ENCODE measurements around the gene PAPSS2. TPM values are rescaled to one million over a fixed set of nuclear protein-coding genes. Genes with fewer than 3 reads are reported as not detected.

PAPSS2 gene
- total and polyA plus RNA-seq, 9 donors: 18.0 to 102 (median 42.5) TPM

DNA sequence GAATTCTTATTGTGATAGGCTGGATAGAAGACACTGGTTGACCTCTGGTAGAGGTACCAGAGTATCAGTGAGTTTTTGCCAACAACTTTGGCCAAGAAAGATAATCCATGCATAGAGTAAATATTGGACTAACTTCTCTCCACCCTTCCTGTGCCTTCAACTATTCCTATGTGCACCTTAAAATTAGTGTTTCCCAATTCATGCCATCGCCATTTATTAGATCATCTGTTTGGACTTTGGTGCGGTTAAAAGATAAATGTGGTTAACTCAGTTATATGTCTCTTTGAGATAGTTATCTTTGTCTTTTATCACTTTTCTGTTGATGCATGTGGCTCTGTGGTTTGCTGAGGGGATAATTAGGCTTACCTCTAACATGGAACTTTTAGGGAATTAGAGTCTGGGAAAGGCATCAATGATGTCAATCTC, 4.6 kb downstream of the PAPSS2 start:
- TF ChIP-seq POLR2A (IDR thresholded peaks at IDR 0.05) (no peak), EP300 (IDR thresholded peaks at IDR 0.05) (no peak), CTCF (IDR thresholded peaks at IDR 0.05) (no peak)

DNA sequence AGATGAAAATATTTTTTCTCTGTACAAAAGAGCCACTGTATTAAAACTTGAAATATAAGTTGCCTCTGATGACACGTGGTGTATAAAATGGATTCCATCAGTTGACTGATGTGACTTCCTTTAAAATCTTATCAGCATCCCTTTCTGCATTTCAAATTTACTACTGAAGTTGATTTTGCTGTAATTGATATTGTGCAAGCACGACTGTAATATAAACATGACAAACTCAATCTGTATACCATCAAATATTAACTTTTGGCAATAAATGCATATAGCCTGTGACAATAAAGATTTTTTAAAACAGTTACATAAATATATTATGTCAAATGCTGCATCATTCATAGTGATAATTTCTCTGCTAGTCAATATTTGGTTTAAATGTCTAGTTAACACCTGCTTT, 7.8 kb downstream of the PAPSS2 start:
- H3K9me3 ChIP-seq: no peaks in the 10 kb centered on the region
- H3K27me3 ChIP-seq: no peaks in the 10 kb centered on the region
- H3K4me1 ChIP-seq (ENCODE audit: insufficient read depth): peaks cover 8% of the 10 kb centered on the region
- no peak for TF ChIP-seq EP300 (IDR thresholded peaks at IDR 0.05)
- no peak for TF ChIP-seq CTCF (IDR thresholded peaks at IDR 0.05)
- TF ChIP-seq POLR2A (IDR thresholded peaks at IDR 0.05): no peak
- 71 to 82% (median 77%) methylated on average over 2 of the region's 2 CpGs for WGBS, 3 donors
- no peaks in the 10 kb centered on the region for H3K36me3 ChIP-seq
- intact Hi-C loops (cut with DNase I): no loop called here
- DNase-seq: no peak
- H3K27ac ChIP-seq: no peak overlapping the region
- H3K4me3 ChIP-seq: no peak overlapping the region

More for the DNA sequence above, 4.6 kb downstream of the PAPSS2 start:
- 96 to 98% (median 96%) methylated on average over 2 of the region's 2 CpGs for WGBS, 3 donors
- Histone ChIP-seq H3K36me3 (no peaks in the 10 kb centered on the region), H3K4me1 (ENCODE audit: insufficient read depth) (peaks cover 9% of the 10 kb centered on the region), H3K4me3 (no peak overlapping the region), H3K27ac (no peak overlapping the region), H3K27me3 (no peaks in the 10 kb centered on the region), H3K9me3 (no peaks in the 10 kb centered on the region)
- intact Hi-C loops (cut with DNase I): loop anchor here in 1 of 4 donors (5.0 kb wide), 1 partner anchor 33 kb away; no protein-coding TSS in a partner anchor
- DNase-seq: no peak

- H3K4me3 ChIP-seq: no peak overlapping the region
- 23 to 48% (median 36%) methylated on average over 5 of the region's 5 CpGs for WGBS, 3 donors
- TF ChIP-seq EP300 (IDR thresholded peaks at IDR 0.05) (no peak), POLR2A (IDR thresholded peaks at IDR 0.05) (no peak), CTCF (IDR thresholded peaks at IDR 0.05) (no peak)
- no peak overlapping the region for H3K27ac ChIP-seq
- no peaks in the 10 kb centered on the region for H3K36me3 ChIP-seq
- intact Hi-C loops (cut with DNase I): no loop called here
- H3K4me1 ChIP-seq (ENCODE audit: insufficient read depth): peaks cover 8% of the 10 kb centered on the region
- DNase-seq: no peak
- no peaks in the 10 kb centered on the region for H3K9me3 ChIP-seq
- no peaks in the 10 kb centered on the region for H3K27me3 ChIP-seq
These were observed 8.8 kb downstream of the PAPSS2 start for GRCh38 chr10:87668324-87669074.

- no peak for DNase-seq
- Histone ChIP-seq H3K27me3 (no peaks in the 10 kb centered on the region), H3K4me3 (no peak overlapping the region), H3K36me3 (no peaks in the 10 kb centered on the region), H3K9me3 (no peaks in the 10 kb centered on the region), H3K27ac (no peak overlapping the region), H3K4me1 (ENCODE audit: insufficient read depth) (peaks cover 7% of the 10 kb centered on the region)
- TF ChIP-seq POLR2A (IDR thresholded peaks at IDR 0.05) (no peak), CTCF (IDR thresholded peaks at IDR 0.05) (no peak), EP300 (IDR thresholded peaks at IDR 0.05) (no peak)
- intact Hi-C loops (cut with DNase I): no loop called here
- 68 to 92% (median 88%) methylated on average over 1 of the region's 1 CpG for WGBS, 3 donors
These were observed 10.1 kb downstream of the PAPSS2 start for GRCh38 chr10:87669752-87670151.

Measured in ovary (tissue), 9 donors.